GM19043 (cell line): Measurements from ENCODE around the gene MOGAT2.
"Not testable (repeated sequence)": the region's sequence is repeated elsewhere in the genome, so short reads cannot be mapped to it uniquely, and the experiment has no call there.

ENCODE experiments used
- ATAC-seq: cut with Tn5 transposase; IDR thresholded peaks from one replicate; pipeline ENCODE4 v1.9.1; 2021; ENCODE audit warnings: low read depth; ENCODE audit not compliant: unreplicated experiment

Gene MOGAT2

GRCh38 chr11:75717608-75718418 lies at the start of gene MOGAT2:
Gene MOGAT2, plus strand, starts transcription at chr11:75717838. Its CDS starts 51 bp downstream, at chr11:75717889.
- no peak for ATAC-seq

GRCh38 chr11:75668451-75669297 lies 49.0 kb upstream of the MOGAT2 start, which contains the start of gene MAP6:
Gene MAP6, minus strand, starts transcription at chr11:75669038. Its CDS starts 669 bp downstream, at chr11:75668369.
- ATAC-seq: no peak

GRCh38 chr11:75673977-75674582 lies 43.6 kb upstream of the MOGAT2 start:
- no peak for ATAC-seq

DNA sequence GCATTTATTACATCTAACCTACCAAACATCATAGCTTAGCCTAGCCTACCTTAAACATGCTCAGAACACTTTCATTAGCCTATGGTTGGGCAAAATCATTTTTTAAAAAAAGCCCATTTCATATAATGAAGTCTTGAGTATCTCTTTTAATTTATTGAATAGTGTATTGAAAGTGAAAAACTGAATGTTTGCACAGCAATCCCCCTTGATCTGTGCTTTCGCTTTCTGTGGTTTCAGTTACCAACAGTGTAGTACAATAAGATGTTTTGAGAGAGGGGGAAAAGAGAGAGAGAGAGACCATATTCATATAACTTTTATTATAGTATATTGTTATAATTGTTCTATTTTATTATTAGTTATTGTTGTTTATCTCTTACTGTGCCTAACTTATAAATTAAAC lies 40.4 kb upstream of the MOGAT2 start:
- ATAC-seq: no peak

DNA sequence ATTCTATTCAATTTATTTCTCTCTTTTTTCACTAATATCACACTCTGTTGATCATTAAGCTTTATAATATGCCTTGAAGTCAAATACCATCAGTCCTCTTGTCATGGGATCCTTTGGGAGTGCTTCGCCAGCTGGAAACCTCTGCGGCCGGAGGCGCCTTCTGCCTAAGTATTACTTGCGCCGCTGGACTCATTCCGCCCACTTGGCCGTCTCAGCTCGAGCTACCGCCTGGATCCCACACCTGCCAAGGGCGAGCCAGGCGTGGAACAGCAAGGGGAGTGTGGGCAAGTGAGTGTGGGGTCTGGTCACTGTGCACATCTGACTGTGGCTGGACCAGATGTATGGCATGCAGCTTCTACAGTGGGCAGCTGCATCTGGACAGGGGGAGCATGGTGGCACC lies 39.7 kb upstream of the MOGAT2 start:
- ATAC-seq: no peak

- no peak for ATAC-seq
Observed at GRCh38 chr11:75678620-75679259, 38.9 kb upstream of the MOGAT2 start.

GRCh38 chr11:75679566-75679965 lies 38.1 kb upstream of the MOGAT2 start:
- ATAC-seq: no peak

GRCh38 chr11:75683856-75684255 lies 33.8 kb upstream of the MOGAT2 start:
- not testable (repeated sequence) for ATAC-seq

DNA sequence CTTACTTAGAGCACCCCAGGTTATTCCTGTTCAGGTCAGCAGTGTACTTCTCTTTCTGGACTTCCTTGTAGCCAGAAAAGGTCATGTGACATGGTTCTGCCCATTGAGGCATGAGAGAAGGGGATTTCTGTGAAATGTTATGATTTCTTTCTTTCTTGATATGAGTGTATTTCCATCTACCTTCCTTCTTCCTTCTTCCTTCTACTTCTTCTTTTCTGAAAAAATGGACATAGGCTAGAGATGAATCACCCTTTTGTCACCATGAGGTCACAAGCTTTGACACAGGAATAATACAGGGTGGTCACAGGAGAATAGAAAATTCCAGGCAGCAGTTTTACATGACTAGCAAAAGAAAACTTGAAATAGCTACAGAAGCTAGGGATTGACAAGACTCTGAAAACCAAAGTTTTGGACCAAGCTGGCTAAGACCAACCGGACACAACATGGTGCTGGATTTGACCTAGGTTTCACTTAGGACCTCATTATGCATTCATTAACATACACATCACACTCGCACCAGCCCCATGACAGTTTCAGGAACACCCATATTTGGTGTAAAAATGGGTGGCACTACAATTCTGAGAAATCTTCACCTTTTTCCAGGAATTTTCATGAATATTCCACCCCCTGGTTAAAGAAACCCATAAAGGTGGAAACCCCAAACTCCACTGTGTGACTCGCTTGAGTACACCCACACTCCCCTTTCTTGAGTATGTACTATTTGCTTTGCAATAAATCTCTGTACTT lies 27.6 kb upstream of the MOGAT2 start:
- peak; percentile 66 for ATAC-seq

GRCh38 chr11:75691804-75692203 lies 25.8 kb upstream of the MOGAT2 start:
- ATAC-seq: no peak

GRCh38 chr11:75697906-75698581 lies 19.6 kb upstream of the MOGAT2 start:
- ATAC-seq: no peak

GRCh38 chr11:75700940-75701339 lies 16.7 kb upstream of the MOGAT2 start:
- ATAC-seq: no peak

GRCh38 chr11:75703695-75704237 lies 13.9 kb upstream of the MOGAT2 start:
- ATAC-seq: no peak

GRCh38 chr11:75705541-75705940 lies 12.1 kb upstream of the MOGAT2 start:
- ATAC-seq: no peak

- no peak for ATAC-seq
Observed at GRCh38 chr11:75706260-75706729, 11.3 kb upstream of the MOGAT2 start.

- ATAC-seq: no peak
Observed at GRCh38 chr11:75714211-75714610, 3.4 kb upstream of the MOGAT2 start.

DNA sequence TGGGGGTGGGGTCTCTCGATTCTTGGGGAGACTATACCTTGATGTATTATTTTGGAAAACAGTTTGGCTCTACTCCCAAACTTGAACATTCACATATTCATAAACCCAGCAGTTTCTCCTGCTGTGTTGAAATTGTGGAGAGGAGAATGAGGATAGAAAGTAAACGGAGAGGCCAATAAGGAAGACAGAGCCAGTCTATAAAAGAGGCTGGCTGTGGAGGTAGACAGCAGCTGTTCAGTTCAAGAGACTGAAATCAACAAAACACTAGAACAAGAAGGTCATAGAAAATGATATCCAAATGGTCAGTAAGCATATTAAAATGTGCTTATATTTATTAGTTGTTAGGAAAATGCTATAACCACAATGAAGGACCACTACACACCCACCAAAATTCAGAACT lies 1.9 kb upstream of the MOGAT2 start:
- no peak for ATAC-seq

GRCh38 chr11:75716659-75717058 lies 979 bp upstream of the MOGAT2 start:
- no peak for ATAC-seq
